DMS53 treated with DMSO at 0.1 percent for 48 hours (cell line): ENCODE results near the gene AEBP2.

ENCODE experiments used
- DNase-seq: peaks from one replicate; lab custom pipeline; 2025; ENCODE audit not compliant: unreplicated experiment; lab: John Stamatoyannopoulos, UW

Gene AEBP2

GRCh38 chr12:19499030-19499429, 59.7 kb downstream of the AEBP2 start:
- DNase-seq = no peak

GRCh38 chr12:19506497-19506896, 67.2 kb downstream of the AEBP2 start:
- no peak for DNase-seq

- no peak for DNase-seq
Observed at GRCh38 chr12:19507823-19508222, 68.5 kb downstream of the AEBP2 start.

DNA sequence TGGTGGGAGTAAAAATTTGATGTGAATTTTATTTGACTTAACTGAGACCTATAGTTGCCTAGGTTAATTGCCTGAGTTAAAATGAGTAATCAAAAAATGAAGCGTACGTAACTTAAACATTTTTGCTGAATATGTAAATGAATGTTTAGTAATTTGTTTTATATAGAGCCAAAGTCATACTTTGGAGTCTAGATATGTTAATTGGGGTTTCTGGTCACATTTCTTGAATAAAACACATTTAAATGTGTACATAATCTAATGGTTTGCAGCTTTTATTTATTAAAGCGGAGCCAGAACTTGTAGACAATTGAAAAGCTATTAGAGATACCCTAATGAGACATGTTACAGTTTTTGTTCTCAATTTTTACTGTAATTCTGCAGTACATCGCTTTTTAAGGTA, 71.2 kb downstream of the AEBP2 start:
- no peak for DNase-seq

DNA sequence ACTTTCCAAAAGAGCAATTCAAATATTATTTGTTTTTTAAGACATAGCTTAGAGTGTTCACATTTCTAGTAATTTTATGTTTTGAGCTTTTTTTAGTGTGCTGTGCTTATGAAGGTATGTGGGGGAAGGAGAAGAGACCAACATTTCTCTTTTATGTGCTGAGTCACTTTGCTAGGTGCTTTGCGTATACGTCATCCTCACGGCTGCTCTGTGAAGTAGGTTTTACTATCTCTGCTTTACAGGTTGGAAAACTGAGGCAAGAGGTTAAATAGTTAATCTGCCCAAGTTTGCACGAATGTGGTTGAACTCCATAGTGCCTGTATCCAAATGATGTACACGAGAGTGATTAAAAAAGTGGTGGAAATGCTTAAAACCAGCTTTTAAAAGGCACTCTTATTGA, 75.9 kb downstream of the AEBP2 start:
- DNase-seq = peak; percentile 80

DNA sequence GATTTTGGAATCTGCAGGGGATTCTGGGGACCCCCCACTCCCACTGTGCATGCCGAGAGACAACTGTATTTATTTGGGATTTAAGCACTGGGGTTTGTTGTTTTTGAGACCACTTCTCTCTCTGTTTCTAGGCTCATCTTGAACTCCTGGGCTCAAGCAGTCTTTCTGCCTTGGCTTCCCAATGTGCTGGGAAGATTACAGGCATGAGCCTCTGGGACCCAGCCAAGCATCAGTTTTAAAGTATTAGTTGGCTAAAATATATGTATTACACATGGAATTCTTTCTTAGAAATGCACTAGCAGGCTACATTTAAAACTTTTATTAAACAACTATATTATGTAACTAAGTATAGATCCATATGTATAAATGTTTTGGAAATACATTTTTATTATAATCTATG, 78.3 kb downstream of the AEBP2 start:
- DNase-seq = no peak

- DNase-seq = peak; percentile 84
Observed at GRCh38 chr12:19518209-19518608, 78.9 kb downstream of the AEBP2 start.

DNA sequence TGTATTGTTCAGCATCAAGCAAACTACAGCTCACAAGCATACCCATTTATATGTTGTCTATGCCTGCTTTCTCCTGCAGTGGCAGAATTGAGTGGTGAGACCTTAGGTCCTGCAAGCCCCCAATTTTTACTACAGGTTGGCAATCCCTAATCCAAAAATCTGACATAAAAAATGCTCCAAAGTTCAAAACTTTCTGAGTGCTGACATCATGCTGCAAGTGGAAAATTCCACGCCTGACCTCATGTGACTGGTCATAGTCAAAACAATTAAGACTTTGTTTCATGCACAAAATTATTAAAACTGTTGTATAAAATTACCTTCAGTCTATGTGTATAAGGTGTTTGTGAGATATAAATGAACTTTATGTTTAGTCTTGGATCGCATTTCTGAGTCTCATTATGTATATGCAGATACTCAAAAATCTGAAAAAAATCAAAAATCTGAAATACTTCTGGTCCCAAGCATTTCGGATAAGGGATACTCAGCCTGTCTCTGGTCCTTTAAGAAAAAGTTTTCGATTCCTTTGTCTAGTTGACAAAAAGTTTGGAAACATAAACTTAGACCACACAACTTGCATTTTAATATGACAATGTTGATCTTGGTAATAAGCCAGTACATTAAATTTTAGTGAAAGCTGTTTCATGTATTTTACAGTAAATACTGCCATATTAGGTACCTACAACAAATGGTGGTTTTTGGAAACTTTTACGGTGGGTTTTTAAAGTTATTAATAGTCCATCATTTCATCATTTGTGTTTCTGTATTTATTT, 81.5 kb downstream of the AEBP2 start:
- DNase-seq = no peak

DNA sequence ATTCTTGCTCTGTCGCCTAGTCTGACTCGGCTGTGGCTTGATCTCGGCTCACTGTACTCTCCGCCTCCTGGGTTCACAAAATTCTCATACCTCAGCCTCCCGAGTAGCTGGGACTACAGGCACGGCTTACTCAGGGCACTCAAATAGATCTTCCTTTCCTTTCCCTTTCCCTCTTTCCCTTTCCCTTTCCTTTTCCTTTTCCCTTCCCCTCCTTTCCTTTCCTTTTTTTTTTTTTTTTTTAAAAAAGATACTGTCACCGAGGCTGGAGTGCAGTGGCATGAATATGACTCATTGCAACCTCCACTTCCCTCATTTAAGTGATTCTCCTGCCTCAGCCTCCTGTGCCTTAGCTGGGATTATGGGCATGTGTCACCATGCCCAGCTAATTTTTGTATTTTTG, 86.0 kb downstream of the AEBP2 start:
- DNase-seq = no peak

GRCh38 chr12:19527866-19528265, 88.6 kb downstream of the AEBP2 start:
- no peak for DNase-seq

DNA sequence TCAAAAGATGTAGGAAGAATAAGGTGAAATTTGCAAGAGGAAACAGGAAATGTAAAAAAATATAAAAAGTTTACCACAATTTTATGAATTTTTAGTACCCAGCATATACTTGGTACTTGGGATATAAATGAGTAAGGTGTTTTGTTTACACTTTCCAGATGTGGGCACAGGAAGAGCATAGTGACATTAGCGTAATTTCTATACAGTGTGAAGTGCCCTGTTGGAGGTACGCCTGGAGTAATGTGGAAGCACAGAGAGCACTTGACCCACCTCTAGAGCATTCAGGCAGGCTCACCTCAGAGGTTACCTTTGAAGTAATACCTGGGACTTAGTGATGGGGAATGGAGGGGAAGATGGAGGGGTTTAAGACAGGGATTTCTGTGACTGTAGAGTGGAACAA, 89.5 kb downstream of the AEBP2 start:
- peak; percentile 48 for DNase-seq

- DNase-seq = peak; percentile 73
Observed at GRCh38 chr12:19529951-19530636, 90.8 kb downstream of the AEBP2 start.

GRCh38 chr12:19530637-19531023, 91.3 kb downstream of the AEBP2 start:
- no peak for DNase-seq

DNA sequence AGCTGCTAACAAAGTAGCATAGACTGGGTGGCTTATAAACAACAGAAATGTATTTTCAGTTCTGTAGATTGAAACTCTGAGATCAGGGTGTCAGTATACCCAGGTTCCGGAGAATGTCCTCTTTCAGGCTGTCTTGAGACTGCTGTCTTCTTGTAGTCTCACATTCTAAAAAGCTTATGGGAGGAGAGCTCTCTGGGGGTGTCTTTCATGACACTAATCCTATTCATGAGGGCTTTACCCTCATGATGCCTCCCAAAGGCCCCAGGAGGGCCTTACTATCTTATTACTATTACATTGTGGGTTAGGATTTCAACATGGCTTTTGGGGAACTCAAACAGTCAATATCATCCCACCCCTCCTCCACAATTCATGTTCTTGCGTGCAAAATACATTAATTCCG, 94.3 kb downstream of the AEBP2 start:
- DNase-seq = no peak

- no peak for DNase-seq
Observed at GRCh38 chr12:19539071-19539470, 99.8 kb downstream of the AEBP2 start.

DNA sequence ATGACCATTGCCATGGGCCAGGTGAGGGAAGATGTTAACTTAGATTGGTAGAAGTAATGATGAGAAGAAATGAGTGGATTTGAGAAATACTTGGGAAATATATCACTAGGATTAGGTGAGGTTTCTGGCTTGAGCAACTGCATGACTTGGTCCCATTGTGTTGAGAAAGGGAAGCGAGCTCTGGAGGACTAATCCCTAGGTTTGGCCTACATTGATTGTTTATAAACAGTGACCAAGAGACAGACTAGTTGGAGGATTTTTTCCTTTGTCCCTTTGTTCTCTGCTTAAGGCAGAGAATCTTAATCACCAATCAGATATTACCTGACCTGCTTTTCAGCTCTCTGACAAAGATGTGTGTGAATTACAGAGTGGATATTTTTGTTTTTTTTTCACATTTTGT, 100.5 kb downstream of the AEBP2 start:
- no peak for DNase-seq

DNA sequence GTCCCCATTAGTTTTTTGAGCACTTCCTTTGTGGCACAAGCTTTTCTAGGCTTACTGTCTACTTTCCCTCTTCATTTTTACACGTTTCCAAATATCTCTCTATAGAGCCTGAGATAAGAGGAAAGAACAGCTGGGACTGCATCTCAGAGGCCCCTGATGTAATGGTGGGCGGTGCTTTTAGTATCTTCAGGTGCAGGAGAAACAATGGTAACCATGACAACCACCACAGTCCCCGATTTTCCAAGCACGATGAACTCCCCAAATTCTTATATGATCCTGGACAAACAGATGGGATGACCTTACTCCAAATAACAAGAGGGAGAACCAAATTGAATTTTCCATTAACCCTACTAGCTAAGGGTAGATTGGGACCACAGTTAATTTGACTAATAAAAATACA, 103.3 kb downstream of the AEBP2 start:
- DNase-seq = no peak

DNA sequence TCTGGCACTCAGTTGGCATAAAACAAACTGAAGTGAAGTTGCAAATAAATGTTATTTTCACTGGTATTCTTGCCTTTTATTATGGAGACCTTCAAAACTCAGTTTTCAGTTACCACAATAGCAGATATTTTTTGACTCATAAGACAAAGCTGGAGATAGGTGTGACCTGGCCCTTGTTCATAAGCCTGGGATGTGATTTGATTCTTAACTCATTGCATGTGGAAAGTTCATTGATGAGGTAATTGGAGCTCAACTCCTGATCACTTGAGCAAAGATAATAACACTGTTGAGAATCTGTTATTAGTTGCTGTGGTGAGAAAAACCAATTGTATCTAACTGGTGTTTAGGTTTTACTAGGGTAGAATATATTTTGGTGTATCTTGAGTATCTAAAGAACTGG, 105.1 kb downstream of the AEBP2 start:
- no peak for DNase-seq

DNA sequence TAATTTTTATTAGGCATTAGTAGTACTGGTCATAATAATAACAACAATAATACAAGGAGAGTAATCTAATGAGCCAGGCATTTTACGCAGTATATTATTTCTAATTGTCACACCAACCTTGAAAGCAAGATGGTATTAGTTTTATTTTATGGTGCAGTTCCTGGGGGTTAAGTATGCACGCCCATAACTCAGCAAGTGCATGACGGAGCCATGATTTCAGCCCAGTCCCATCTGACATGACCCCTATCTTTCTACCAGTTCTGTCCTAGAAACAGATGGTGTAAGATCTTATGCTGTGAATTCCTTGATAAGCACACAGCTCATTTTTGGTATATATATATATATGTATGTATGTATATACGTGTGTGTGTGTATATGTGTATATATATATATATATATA, 106.0 kb downstream of the AEBP2 start:
- DNase-seq = no peak

DNA sequence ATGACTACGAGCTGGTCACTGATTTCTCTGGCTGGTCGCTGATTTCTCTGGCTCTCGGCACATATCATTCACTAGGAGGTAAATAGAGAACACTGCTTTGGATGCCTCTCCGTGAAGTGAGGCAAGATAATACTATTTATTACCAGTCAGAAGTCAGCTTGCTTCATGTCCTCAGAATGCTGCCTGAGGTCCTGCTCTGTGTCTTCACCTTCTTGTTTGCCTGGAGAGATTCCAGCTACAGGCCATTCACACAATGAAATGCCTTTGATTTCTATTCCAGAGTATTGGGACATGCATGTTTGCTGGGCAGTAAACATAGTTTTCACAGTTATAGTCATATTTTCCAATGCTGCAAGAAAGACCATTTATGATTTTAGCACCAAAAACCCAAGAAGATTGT, 106.7 kb downstream of the AEBP2 start:
- DNase-seq = no peak

GRCh38 chr12:19546611-19547162, 107.4 kb downstream of the AEBP2 start:
- DNase-seq = no peak

GRCh38 chr12:19547271-19547671, 108.0 kb downstream of the AEBP2 start:
- DNase-seq = no peak
